ENCODE data around the gene PORCN.
A peak's percentile ranks its signal among the peaks of the same experiment; 100 is the strongest.
"Not testable (repeated sequence)": the region's sequence is repeated elsewhere in the genome, so short reads cannot be mapped to it uniquely, and the experiment has no call there.

PORCN gene

GRCh38 chrX:48512371-48512935, 3.7 kb downstream of the PORCN start:
- no peak for DNase-seq (ENCODE audit: low read depth)

GRCh38 chrX:48513670-48514069, 4.9 kb downstream of the PORCN start:
- no peak for DNase-seq (ENCODE audit: low read depth)

- DNase-seq (ENCODE audit: low read depth): no peak
These were observed 5.5 kb downstream of the PORCN start for GRCh38 chrX:48514126-48514806.

GRCh38 chrX:48514868-48515460, 6.2 kb downstream of the PORCN start:
- DNase-seq (ENCODE audit: low read depth): no peak

GRCh38 chrX:48515842-48516241, 7.0 kb downstream of the PORCN start:
- DNase-seq (ENCODE audit: low read depth): no peak

GRCh38 chrX:48516285-48516684, 7.5 kb downstream of the PORCN start:
- DNase-seq (ENCODE audit: low read depth): no peak

GRCh38 chrX:48516987-48517386, 8.2 kb downstream of the PORCN start:
- no peak for DNase-seq (ENCODE audit: low read depth)

GRCh38 chrX:48519481-48519880, 10.7 kb downstream of the PORCN start:
- not testable (repeated sequence) for DNase-seq (ENCODE audit: low read depth)

GRCh38 chrX:48520455-48520854, 11.7 kb downstream of the PORCN start:
- no peak for DNase-seq (ENCODE audit: low read depth)

- no peak for DNase-seq (ENCODE audit: low read depth)
These were observed 12.2 kb downstream of the PORCN start for GRCh38 chrX:48520976-48521352.

- peak; percentile 88 for DNase-seq (ENCODE audit: low read depth)
These were observed 12.8 kb downstream of the PORCN start, which contains the start of gene EBP for GRCh38 chrX:48521353-48522243. TSS of gene EBP (plus strand) at chrX:48521808. CDS start at chrX:48523772, 1,964 bp downstream.

- no peak for DNase-seq (ENCODE audit: low read depth)
These were observed 13.5 kb downstream of the PORCN start for GRCh38 chrX:48522291-48522690.

GRCh38 chrX:48523682-48524081, 14.9 kb downstream of the PORCN start:
- DNase-seq (ENCODE audit: low read depth): no peak

GRCh38 chrX:48525853-48526252, 17.1 kb downstream of the PORCN start:
- DNase-seq (ENCODE audit: low read depth): not testable (repeated sequence)

GRCh38 chrX:48530736-48531135, 21.9 kb downstream of the PORCN start:
- no peak for DNase-seq (ENCODE audit: low read depth)

- no peak for DNase-seq (ENCODE audit: low read depth)
These were observed 22.7 kb downstream of the PORCN start for GRCh38 chrX:48531358-48531959.

GRCh38 chrX:48532161-48532560, 23.4 kb downstream of the PORCN start:
- no peak for DNase-seq (ENCODE audit: low read depth)

GRCh38 chrX:48533165-48533564, 24.4 kb downstream of the PORCN start:
- DNase-seq (ENCODE audit: low read depth): no peak

- DNase-seq (ENCODE audit: low read depth): no peak
These were observed 30.0 kb downstream of the PORCN start for GRCh38 chrX:48538641-48539344.

GRCh38 chrX:48539345-48540027, 30.7 kb downstream of the PORCN start, which contains the start of gene TBC1D25:
TSS of gene TBC1D25 (plus strand) at chrX:48539714. CDS start at chrX:48539798, 84 bp downstream.
- DNase-seq (ENCODE audit: low read depth): peak; percentile 92

- peak; percentile 10 for DNase-seq (ENCODE audit: low read depth)
These were observed 31.2 kb downstream of the PORCN start for GRCh38 chrX:48540028-48540375.
